C4-2B (cell line): Measurements from ENCODE around the gene BTAF1.

ENCODE experiments used
- H3K27ac ChIP-seq: fragments of 450-650 bp; 2 replicates; pipeline ENCODE4 v1.5.1; 2017
- ZFX ChIP-seq: fragments of 450-650 bp; IDR thresholded peaks from 2 replicates; pipeline ENCODE4 v1.6.1; 2017
- TF ChIP-seq, protein P1 (sequence below): fragments of 450-650 bp; conservative IDR thresholded peaks from 2 replicates; pipeline ENCODE4 v1.5.1; 2017; ENCODE audit warnings: mild to moderate bottlenecking

BTAF1 gene

DNA sequence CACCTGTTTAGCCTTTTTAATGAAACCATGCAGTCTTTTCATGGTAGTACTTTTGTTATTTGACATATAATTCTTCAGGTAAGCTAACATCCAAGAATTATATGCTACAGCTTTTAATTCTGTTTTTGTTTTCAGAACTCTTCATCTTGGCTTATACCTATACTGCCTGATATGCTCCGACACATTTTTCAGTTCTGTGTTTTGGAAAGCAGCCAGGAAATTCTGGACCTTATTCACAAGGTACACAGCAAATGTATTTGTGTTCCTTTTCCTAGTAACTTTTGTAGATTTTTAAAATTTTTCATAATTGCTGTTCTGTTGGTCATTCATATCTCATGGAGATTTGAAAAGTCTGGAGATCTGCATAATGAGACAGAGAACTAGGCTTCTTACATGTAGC, 56.7 kb downstream of the BTAF1 start:
- H3K27ac ChIP-seq = no peak overlapping the region
- TF ChIP-seq, protein P1, sequence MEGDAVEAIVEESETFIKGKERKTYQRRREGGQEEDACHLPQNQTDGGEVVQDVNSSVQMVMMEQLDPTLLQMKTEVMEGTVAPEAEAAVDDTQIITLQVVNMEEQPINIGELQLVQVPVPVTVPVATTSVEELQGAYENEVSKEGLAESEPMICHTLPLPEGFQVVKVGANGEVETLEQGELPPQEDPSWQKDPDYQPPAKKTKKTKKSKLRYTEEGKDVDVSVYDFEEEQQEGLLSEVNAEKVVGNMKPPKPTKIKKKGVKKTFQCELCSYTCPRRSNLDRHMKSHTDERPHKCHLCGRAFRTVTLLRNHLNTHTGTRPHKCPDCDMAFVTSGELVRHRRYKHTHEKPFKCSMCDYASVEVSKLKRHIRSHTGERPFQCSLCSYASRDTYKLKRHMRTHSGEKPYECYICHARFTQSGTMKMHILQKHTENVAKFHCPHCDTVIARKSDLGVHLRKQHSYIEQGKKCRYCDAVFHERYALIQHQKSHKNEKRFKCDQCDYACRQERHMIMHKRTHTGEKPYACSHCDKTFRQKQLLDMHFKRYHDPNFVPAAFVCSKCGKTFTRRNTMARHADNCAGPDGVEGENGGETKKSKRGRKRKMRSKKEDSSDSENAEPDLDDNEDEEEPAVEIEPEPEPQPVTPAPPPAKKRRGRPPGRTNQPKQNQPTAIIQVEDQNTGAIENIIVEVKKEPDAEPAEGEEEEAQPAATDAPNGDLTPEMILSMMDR = no peak

- TF ChIP-seq, protein P1 = no peak
- TF ChIP-seq ZFX = no peak
- H3K27ac ChIP-seq = no peak overlapping the region
These were observed 59.8 kb downstream of the BTAF1 start for GRCh38 chr10:91983416-91983815.

DNA sequence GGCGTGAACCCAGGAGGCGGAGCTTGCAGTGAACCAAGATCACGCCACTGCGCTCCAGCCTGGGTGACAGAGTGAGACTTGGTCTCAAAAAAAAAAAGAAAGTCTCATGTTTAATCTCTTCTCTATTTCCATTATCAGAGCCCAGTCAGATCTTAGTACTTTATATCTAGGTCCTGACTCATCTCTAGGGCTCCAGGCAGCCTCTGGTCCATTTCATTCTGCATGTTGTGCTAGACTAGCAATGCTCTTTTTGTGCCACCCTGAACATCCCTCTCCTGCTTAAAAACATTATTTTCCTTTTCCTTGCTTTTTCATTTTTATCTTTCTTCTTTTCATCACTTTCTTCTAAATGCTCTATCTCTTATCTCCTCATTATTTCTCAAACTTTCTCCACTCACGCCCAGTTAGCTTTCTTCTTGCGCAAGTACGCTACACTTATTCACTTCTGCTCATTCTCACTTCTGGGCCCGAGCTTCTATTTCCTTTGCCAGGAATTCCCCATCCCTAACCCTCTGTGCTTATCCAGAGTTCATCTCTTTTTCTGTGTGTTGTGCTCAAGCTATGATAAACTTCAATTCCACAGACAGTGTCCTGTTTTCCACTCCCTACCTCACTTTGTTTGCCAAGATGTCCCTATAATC, 63.9 kb downstream of the BTAF1 start:
- TF ChIP-seq, protein P1 = no peak
- no peak for TF ChIP-seq ZFX
- H3K27ac ChIP-seq = no peak overlapping the region

- no peak for TF ChIP-seq ZFX
- TF ChIP-seq, protein P1 = no peak
- no peak overlapping the region for H3K27ac ChIP-seq
These were observed 68.5 kb downstream of the BTAF1 start for GRCh38 chr10:91992031-91992430.

- no peak overlapping the region for H3K27ac ChIP-seq
- TF ChIP-seq, protein P1 = no peak
- no peak for TF ChIP-seq ZFX
These were observed 72.7 kb downstream of the BTAF1 start for GRCh38 chr10:91996266-91996665.

DNA sequence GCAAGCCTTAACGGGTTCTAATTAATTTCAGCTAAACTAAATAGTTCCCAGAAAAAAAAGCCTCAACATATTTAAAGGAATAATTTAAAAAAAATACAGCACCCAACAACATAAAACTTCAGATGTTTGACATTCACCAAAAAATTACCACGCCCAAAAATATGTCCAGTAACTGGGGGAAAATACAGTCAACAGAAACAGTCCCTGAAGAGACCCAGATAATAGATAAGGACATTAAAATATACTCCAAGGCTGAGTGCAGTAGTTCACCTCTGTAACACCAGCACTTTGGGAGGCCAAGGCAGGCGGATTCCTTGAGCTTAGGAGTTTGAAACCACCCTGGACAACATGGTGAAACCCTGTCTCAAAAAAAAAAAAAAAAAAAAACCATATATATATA, 78.0 kb downstream of the BTAF1 start:
- TF ChIP-seq ZFX = no peak
- TF ChIP-seq, protein P1 = no peak

GRCh38 chr10:92001995-92002394, 78.4 kb downstream of the BTAF1 start:
- H3K27ac ChIP-seq = no peak overlapping the region
- TF ChIP-seq, protein P1 = no peak
- TF ChIP-seq ZFX = no peak

More for the DNA sequence above, 78.0 kb downstream of the BTAF1 start:
- H3K27ac ChIP-seq = no peak overlapping the region
